NCI-H2029 treated with DMSO at 0.1 percent for 48 hours (cell line): Measurements from ENCODE around the gene USH2A.

ENCODE experiments used
- DNase-seq: peaks from one replicate; lab custom pipeline; 2025; lab: John Stamatoyannopoulos, UW

USH2A gene

GRCh38 chr1:216140730-216141524, 282.3 kb downstream of the USH2A start:
- no peak for DNase-seq

- DNase-seq, result no peak
Measured at GRCh38 chr1:216124192-216124781, 299.0 kb downstream of the USH2A start.

- no peak for DNase-seq
Measured at GRCh38 chr1:216123446-216124191, 299.6 kb downstream of the USH2A start.

GRCh38 chr1:216119600-216119999, 303.6 kb downstream of the USH2A start:
- DNase-seq, result no peak

GRCh38 chr1:216114180-216114579, 309.1 kb downstream of the USH2A start:
- DNase-seq, result no peak

- no peak for DNase-seq
Measured at GRCh38 chr1:216113181-216113580, 310.1 kb downstream of the USH2A start.

- DNase-seq, result no peak
Measured at GRCh38 chr1:216111842-216112241, 311.4 kb downstream of the USH2A start.

- DNase-seq, result no peak
Measured at GRCh38 chr1:216095400-216095799, 327.8 kb downstream of the USH2A start.

- DNase-seq, result no peak
Measured at GRCh38 chr1:216090556-216090955, 332.7 kb downstream of the USH2A start.

GRCh38 chr1:216086678-216087077, 336.6 kb downstream of the USH2A start:
- DNase-seq, result no peak

GRCh38 chr1:216081445-216081844, 341.8 kb downstream of the USH2A start:
- DNase-seq, result no peak

- no peak for DNase-seq
Measured at GRCh38 chr1:216076751-216077150, 346.5 kb downstream of the USH2A start.

- no peak for DNase-seq
Measured at GRCh38 chr1:216075339-216075738, 347.9 kb downstream of the USH2A start.

GRCh38 chr1:216073793-216074595, 349.3 kb downstream of the USH2A start:
- no peak for DNase-seq

GRCh38 chr1:216071262-216071661, 352.0 kb downstream of the USH2A start:
- no peak for DNase-seq

GRCh38 chr1:216064643-216065042, 358.6 kb downstream of the USH2A start:
- no peak for DNase-seq

GRCh38 chr1:216057947-216058346, 365.3 kb downstream of the USH2A start:
- no peak for DNase-seq

- no peak for DNase-seq
Measured at GRCh38 chr1:216057063-216057462, 366.2 kb downstream of the USH2A start.

GRCh38 chr1:216055004-216055403, 368.2 kb downstream of the USH2A start:
- no peak for DNase-seq

GRCh38 chr1:216054600-216054999, 368.6 kb downstream of the USH2A start:
- DNase-seq, result no peak

GRCh38 chr1:216051071-216051470, 372.2 kb downstream of the USH2A start:
- no peak for DNase-seq

GRCh38 chr1:216049741-216050430, 373.4 kb downstream of the USH2A start:
- DNase-seq, result no peak
